Cerebellar nuclear complex (tissue), 1 donor: ENCODE data around the gene TFF2.

Source experiments
- DNase-seq, 2 experiments: peaks; one replicate each; lab custom pipeline; 2025; lab: John Stamatoyannopoulos, UW

The TFF2 gene

DNA sequence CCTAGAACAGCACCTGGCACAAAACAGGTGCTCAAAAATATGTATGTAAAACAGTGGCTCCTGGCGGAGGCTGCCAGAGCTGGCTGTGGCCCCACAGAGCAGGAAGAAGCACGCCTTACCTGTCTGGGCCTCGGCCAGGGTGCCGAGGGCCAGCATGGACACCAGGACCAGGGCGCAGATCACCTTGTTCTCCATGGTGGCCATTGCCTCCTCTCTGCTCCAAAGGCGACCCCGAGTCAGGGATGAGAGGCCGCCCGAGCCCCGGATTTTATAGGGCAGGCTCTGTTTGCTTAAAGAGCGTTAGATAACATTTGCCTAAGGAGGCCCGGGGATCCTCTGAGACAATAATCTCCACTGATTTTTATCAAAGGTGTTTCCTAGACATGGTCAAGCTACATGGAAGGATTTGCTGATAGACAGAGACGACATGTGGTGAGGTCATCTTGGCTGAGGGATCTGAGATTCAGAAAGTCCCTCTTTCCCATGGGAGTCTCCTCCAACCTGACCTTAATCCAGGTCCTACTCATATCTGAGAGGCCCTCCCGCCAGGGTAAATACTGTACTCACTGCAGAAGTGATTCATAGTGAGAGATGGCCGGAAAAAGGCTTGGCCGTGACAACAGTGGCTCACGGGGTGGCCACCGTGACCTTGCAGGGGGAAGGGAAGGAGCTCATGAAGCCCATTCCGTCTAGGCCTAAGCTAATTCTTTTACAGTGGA, 15.7 kb upstream of the TFF2 start, which contains the start of gene TFF1:
TFF1 (minus strand) TSS at position 244 of the 719 bp plus-strand sequence; CDS start at position 204, 40 bp downstream.
- no peak for DNase-seq

DNA sequence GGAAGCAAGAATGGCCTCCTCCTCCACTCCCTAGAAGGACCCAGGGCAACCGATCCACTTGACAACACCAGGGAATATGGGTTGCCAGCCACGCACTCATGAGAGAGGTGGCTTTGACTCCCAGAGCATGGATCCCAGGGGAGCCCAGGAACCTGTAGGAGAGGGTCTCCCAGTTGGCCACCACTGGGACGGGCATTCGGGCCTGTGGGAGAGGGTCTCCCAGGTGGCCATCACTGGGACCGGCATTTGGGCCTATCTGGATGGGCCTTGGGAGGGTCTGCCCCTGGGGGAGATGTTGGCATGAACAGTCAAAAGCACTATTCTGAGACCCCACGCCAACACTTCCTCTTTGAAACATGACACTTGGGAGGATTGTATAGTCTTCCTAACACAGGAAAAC, 15.0 kb upstream of the TFF2 start:
- DNase-seq = no peak

DNA sequence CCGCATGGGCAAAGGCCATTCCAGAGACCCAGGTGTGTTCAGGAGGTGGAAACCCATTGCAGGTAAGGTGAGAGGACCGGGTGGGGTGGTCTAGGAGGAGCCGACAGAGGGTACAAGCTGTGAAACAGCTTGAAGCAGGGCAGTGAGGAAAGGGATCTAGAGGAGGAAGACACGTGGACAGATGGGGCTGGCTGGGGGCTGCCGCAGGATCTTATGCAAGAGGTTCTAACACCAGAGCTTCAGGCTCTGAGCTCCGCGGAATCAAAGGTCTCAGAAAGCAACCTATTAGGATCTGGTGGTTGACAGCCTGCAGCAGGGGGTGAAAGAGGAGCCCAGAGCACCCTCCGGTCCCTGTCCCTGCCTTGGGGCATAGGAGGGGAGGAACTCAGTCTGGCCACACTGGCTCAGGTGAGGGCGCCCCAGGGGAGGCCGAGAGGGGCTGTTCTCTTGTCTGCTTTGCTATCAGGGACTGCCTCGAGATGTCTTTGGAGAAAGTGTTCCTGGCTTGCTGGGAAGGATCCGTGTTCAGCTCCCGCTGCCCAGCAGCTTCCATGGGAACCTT, 13.6 kb upstream of the TFF2 start:
- no peak for DNase-seq

DNA sequence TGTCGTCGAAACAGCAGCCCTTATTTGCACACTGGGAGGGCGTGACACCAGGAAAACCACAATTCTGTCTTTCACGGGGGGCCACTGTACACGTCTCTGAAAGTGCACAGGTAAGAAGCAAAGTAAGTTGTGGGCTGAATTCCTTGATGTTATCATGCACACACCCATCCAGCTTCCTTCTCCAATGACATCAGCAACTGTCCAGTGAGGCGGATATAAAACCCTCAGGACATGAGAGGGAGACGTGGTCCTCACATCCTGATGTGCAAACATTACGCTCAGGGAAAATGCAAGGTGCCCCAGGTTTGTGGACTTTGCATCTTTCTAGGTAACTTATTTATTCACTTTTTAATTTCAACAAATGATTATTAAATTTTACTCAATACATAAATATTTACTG, 12.5 kb upstream of the TFF2 start:
- DNase-seq = no peak

DNA sequence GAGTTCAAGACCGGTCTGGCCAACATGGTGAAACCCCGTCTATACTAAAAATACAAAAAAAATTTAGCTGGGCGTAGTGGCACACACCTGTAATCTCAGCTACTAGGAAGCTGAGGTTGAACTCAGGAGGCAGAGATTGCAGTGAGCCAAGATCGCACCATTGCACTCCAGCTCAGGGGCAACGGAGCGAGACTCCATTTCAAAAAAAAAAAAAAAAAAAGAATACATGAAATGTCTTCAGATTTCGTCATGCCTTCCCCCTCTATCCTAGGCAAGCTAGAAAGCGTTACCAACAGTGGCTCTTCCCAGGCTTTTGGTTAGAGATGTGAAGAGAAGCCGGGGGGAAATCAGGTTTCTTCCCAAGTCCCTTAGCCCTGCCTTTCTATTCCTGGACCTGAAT, 11.9 kb upstream of the TFF2 start:
- no peak for DNase-seq

DNA sequence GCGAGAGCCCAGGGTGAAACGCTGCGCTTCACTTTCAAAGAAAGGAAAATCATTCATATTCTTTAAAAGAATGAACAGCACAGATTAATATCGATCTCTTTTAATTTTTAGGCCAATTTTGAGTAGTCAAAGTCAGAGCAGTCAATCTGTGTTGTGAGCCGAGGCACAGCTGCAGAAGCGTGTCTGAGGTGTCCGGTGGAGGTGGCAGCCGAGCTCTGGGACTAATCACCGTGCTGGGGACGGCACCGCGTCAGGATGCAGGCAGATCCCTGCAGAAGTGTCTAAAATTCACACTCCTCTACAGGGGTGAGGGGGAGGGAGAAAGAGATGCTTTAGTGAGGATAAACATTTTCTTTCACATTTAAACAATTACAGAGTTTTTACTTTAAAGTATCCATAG, 11.4 kb upstream of the TFF2 start:
- no peak for DNase-seq

DNA sequence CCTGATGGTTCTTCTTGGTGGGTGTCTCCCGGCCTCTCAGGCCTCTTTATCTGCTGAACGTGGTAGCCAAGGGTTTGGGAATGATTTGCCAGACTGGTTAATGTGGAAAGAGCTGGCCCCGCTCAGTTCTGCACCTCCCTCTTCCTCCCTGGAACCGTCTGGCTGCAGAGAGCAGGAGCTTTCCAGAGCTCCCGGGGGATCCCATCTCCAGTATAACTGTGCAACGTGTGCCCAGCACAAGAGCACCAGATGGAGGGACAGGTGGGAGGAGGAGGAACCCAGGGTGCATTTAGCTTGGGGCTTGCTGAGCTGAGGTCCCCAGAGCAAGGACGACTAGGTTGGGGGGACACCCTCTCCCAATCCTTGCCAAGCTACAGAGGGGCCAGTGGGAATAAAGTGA, 10.5 kb upstream of the TFF2 start:
- no peak for DNase-seq

DNA sequence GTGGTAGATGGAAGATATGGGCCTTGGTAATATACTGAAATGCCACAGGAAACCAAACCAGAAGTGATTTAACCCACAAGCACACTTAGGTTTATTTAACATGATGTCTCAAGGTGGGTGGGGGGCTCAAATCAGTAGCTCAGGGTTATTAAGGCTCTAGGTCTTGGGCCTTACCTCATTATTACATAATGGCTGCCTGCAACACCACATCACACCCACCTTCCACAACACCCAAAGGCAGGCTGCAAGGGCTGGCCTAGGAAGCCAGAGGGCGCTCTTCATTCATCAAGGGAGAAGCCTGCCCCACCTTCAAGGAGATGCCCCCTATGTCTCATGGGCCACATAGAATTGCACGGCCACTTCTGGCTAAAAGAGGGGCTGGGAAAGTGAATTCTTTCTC, 9.5 kb upstream of the TFF2 start:
- DNase-seq = no peak

DNA sequence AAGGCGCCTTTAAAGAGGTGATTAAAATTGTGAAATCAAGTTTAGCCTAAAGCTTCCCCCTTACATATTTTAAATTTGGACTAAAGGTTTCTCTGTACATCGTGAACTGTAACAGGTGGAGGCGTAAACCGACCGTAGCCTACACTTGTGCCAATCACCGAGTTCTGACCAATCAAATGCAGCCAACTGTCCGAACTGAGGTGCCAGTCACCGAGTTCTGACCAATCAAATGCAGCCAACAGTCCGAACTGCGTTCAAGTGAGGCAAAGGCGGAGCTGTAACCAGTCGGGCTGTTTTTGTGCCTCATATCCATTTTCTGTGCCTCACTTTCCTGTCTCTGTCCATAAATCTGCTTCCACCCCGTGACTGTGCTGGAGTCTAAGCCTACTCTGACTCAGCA, 8.1 kb upstream of the TFF2 start:
- DNase-seq = no peak

DNA sequence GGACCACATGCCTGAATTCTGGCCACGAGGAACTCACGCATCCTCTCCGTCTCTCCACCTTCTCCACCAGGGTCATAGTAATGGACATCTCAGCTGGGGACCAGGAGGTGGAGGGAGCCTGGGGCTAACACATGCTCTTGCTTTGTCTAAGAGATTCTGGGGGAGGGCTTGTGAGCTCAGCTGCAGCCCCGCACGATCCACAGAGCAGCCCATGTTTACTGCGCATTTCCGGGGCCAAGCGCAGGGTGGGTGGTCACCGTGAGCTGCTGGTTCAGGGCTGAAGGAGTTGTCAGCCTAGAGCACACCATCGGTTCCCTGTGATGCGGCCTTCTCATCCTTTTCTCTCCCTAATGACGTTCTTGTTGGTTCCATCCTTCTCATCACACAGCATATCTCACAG, 7.5 kb upstream of the TFF2 start:
- no peak for DNase-seq

DNA sequence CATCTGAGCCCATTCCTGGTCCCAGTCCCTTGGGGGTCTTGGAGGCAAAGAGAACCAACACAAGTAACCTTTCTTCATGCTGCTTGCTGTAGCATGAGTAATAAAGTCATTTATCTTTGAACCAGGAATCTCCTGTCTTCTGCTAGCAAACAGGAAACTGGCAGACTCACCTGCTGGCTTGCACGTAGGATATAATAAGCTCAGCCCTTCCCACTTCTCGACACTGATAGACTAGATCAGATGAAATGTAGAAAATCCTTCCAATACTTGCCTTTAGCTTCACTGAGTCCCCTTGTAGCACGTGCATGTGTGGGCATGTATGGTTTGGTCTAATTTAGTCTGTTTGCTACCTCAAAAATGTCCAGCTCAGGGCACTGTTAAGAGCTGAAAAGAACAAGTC, 6.5 kb upstream of the TFF2 start:
- no peak for DNase-seq

DNA sequence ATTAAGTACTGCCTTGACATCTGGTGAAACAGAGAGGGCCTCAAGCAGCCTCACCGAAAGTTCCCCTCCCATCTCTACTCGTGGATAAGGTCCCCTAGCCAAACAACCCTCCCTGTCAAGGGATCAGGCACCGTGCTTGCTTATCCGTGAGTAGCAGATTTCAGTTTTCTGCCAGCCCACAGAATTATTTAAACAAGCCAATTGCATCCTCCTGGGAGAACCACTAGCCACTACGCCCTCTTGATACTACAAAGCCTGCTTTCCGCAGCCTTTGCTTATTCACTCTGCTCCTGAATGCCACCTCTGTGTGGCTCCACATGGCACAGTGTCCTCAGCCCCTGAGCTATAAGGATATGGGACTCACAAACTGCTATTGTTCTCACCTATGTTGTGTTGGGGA, 5.9 kb upstream of the TFF2 start:
- no peak for DNase-seq

DNA sequence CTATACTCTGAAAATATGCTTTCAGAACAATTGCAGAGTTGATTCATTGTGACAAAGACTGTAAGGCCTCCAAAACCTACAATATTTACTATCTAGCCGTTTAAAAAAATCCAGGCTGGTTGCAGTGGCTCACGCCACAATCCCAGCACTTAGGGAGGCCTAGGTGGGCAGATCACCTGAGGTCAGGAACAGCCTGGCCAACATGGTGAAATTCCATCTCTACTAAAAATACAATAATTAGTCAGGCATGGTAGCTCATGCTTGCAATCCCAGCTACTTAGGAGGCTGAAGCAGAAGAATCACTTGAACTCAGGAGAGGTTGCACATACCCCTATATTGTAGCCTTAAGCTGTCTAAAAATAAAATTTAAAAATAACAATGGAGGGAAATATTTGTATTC, 5.3 kb upstream of the TFF2 start:
- DNase-seq = no peak

DNA sequence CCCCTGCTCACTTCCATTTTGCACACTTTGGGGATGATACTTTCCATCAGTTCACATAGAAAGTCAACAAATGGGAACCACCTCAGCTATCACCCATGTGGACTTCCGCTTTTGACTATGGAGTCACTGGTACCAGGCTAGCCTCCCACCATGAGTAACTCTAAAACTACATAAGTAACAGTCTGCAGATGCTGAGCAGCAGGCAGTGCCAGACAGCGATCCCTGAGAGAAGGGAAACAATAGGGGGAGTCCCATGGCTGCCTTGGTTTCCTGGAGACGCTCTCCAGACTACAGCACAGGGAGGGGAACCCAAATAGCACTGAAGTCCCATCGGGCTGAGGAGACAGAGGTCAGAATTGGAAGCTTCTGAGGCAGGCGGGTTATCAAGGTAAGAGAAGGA, 2.8 kb upstream of the TFF2 start:
- no peak for DNase-seq

DNA sequence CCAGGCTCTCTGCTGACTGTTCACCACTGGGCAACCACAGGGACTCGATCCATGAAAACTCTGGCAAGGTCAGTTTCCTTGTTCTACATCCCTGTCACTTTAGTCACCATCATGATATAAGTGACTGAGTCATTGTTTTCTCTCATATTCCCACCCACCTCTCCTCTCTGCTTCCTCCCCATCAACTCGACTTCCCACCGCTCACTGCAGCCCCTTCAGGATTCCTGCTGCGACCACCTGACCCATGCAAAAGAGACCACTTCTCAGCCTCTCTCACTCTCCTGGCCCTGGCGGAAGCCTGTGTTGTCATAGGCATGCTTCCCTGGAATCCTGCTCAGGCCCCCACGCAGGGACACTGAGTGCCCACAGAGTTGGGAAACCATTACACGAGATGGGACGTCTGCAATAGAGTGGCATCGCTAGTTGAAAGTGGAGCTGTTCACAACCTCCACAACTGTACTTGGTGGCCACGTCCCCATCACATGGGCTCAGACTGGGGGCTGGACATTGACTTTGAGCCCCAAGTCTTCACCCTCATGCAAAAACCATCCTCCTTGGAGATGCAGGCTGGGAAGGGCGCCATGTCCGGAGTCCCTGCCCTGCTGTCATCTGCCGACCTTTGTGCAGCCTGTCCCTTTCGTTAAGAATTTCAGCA, 1.8 kb upstream of the TFF2 start:
- no peak for DNase-seq

DNA sequence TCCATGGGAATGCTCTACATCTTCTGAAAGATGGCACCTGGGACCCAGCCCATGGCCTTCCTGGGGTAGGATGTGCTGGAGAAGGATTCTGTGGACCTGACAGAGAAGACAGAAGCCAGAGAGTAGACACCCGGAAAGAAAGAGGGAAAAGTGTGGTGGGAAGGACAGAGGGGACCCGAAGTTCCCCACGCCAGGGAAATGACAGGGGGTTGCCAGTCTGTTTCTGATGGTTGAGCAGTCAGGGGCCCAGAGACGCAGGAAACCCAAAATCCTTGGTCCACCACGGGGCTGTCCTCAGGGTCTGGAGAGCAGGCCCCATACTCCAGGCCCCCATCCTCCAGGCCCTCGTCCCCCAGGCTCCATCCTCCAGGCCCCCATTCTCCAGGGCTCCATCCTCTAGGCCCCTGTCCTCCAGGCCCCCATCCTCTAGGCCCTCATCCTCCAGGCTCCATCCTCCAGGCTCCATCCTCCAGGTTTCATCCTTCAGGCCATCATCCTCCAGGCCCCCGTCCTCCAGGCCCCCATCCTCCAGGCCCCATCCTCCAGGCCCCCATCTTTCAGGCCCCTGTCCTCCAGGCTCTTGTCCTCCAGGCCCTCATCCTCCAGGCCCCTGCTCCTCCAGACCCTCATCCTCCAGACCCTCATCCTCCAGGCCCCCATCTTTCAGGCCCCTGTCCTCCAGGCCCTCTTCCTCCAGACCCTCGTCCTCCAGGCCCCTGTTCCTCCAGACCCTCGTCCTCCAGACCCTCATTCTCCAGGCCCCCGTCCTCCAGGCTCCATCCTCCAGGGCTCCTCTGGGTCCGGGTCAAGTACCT, 1.0 kb upstream of the TFF2 start:
- DNase-seq = no peak

DNA sequence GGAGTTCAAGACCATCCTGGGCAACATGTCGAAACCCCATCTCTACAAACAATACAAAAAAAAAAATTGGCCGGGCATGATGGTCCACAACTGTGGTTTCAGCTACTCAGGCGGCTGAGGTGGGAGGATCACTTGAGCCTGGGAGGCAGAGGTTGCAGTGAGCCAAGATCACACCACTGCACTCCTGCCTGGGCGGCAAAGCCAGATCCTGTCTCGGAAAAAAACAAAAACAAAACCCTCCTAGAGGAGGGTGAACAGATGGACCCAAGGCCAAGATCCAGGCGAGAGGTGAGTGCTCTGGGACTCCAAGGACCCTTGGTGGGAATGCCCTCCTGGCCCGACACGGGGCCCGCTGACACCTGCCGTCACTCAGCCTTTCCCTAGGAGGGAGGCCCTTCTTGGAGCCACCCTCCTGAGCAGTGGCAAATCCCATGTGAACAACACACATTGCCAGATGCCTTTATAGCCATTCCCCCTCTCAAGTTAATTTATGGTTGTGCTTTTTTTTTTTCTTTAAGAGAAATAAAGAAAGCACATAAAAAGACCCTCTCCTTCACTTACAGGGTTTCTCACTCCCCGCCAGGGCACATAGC, 380 bp downstream of the TFF2 start:
- DNase-seq = no peak

DNA sequence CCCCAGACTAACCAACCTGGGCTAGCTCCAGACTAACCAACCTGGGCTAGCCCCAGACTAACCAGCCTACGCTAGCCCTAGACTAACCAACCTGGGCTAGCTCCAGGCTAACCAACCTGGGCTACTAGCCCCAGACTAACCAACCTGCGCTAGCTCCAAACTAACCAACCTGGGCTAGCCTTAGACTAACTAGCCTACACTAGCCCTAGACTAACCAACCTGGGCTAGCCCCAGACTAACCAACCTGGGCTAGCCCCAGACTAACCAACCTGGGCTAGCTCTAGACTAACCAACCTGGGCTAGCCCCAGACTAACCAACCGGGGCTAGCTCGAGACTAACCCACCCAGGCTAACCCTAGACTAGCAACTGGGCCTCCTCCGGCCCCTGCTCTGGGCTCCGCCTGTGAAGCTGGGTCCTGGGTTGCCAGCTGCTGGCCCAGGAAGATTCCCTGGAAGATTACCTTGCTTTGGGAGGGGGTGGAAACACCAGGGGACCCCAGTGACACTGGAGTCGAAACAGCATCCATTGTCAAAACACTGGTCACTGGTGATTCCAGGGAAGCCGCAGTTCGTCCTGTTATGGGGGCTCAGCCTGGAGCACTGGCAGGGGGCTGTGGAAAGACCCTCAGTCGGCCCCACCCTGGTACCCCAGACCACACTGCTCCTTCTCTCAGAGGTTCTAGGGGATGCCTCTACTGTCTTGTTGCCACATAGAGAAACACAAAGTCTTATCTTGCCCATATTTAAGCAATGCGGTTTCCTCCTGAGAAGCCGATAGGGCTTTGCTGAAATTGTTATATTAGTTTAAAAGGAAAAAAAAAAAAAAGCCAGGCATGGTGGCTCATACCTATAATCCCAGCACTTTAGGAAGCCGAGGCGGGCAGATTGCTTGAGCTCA, 1.1 kb downstream of the TFF2 start:
- no peak for DNase-seq

DNA sequence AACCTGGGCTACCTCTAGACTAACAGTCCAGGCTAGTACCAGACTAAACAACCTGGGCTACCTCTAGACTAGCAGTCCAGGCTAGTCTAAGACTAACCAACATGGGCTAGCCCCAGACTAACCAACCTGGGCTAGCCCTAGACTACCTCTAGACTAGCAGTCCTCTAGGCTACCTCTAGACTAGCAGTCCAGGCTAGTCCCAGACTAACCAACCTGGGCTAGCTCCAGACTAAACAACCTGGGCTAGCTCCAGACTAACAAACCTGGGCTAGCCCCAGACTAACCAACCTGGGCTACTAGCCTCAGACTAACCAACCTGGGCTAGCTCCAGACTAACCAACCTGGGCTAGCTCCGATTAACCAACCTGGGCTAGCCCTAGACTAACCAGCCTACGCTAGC, 2.0 kb downstream of the TFF2 start:
- no peak for DNase-seq

DNA sequence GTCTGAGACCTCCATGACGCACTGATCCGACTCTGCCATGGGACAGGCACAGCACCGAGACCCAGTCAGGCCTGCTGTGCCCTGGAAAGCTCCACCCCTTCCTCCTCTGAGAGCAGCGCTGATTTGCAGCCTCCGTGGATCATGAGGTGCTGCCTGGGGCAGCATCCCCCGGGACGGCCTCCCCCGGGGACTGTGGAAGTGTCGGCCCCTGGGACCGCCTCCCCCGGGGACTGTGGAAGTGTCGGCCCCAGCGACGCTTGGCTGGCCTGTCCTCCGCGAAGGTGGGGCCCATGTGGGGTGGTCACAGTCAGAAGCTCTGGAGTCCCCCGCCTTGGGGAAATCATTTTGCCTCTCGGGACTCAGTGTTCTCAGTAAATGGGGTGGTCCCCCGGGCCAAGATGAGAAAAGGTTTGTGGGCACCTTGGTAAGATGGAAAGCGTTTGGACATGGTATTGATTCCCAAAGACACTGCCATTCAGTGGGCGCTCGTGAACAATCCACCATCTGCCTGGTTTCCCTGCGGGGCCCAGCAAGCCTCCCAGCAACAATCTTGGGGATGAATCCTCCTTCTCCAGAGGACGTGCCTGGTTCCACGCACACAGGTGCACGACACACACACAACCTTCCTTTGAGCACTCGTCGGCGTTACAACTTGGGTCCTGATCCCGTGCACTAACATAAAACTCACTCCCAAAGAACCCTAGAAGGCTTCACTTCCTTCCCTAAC, 3.0 kb downstream of the TFF2 start:
- DNase-seq = no peak
